Measurements from ENCODE around the gene ASXL1.

DNA sequence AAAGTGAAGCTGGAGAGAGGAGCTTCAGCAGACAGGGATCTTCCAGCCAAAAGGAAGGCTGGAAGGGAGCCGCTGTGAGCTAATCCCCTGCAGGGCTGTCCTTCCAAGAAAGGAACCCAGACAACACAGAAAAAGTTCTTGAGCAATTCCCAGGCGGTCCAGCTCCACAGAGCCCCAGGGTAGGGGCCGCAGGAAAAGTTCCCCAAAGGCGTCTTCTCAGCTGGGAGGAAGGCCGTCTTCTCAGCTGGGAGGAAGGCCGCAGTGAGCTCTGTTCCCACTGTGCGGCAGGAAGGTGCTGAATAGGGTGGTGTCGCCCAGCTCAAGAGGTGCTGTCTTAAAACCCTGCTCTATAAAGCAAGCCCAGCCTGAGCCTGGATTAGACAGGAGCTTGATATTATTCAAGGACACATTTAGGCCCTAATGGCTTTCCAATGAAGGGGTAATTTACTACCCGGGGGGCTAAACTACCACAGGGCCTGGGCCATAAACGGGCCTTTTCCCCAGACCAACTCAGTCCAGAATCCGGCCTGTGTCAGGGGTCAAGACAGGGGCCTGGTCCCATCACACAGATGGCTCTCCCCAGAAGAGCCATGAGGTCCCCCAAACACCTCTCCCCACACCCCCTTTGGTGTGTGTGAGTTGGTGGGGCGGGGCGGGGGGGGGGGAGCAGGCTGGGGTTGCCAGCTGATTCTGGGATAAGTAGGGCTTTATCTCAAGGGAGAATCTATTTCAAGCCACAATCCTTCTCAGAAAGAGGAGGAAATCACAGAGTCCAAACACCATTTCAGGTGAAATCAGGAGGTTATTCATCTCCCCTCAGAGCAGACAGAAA, 123.4 kb downstream of the ASXL1 start:
- TF ChIP-seq CTCF (IDR thresholded peaks at IDR 0.05) (no peak), POLR2AphosphoS5 (IDR thresholded peaks at IDR 0.05; ENCODE audit: insufficient read depth in 1 of 2, low read depth in 1 of 2) (no peak)
